SU-DHL-6 (cell line): ENCODE results near the gene LDHAL6A.

Experiments
- H2AFZ ChIP-seq: fragments of 200-600 bp; sonication (generic); 2 replicates; pipeline ENCODE4 v1.6.1; 2014; ENCODE audit warnings: low read depth, mild to moderate bottlenecking, moderate library complexity, mixed read lengths, antibody characterized with exemption, low read length; ENCODE audit not compliant: severe bottlenecking
- H3F3A ChIP-seq: fragments of 200-600 bp; shearing (Covaris generic); 2 replicates; pipeline ENCODE4 v1.6.0; 2016; ENCODE audit warnings: antibody characterized with exemption, mild to moderate bottlenecking; ENCODE audit not compliant: insufficient read depth
- H3K27ac ChIP-seq: fragments of 200-600 bp; sonication (generic); 2 replicates; pipeline ENCODE4 v1.5.1; 2016; ENCODE audit warnings: low read depth, mild to moderate bottlenecking, low read length, moderate library complexity, mixed read lengths
- H3K27me3 ChIP-seq: fragments of 200-600 bp; sonication (generic), shearing (Covaris generic); 2 replicates; pipeline ENCODE4 v1.6.0; 2014; ENCODE audit warnings: mild to moderate bottlenecking, low read length
- H3K36me3 ChIP-seq: fragments of 200-600 bp; sonication (generic); 2 replicates; pipeline ENCODE4 v1.6.1; 2014; ENCODE audit warnings: mild to moderate bottlenecking, low read length, mixed read lengths
- H3K4me2 ChIP-seq: fragments of 300-600, 200-600 bp; shearing (Covaris generic), sonication (generic); 2 replicates; pipeline ENCODE4 v1.6.0; 2014; ENCODE audit warnings: low read length, low read depth, mild to moderate bottlenecking; ENCODE audit not compliant: poor library complexity, severe bottlenecking
- H3K4me3 ChIP-seq: fragments of 200-600 bp; sonication (generic); 2 replicates; pipeline ENCODE4 v1.5.1; 2014; ENCODE audit warnings: antibody characterized with exemption, low read length, mild to moderate bottlenecking, mixed read lengths; ENCODE audit not compliant: insufficient read depth, poor library complexity, severe bottlenecking
- H3K79me2 ChIP-seq: fragments of 200-600 bp; sonication (generic); 2 replicates; pipeline ENCODE4 v1.6.1; 2014; ENCODE audit warnings: mild to moderate bottlenecking, low read length, moderate library complexity; ENCODE audit not compliant: insufficient read depth
- H3K9ac ChIP-seq: fragments of 200-600 bp; sonication (generic); 2 replicates; pipeline ENCODE4 v1.7.0; 2014; ENCODE audit warnings: mild to moderate bottlenecking, low read length
- H3K9me2 ChIP-seq: fragments of 200-600 bp; sonication (generic); replicated peaks from 2 replicates; pipeline ENCODE4 v1.6.1; 2014; ENCODE audit warnings: low read length; ENCODE audit not compliant: insufficient read depth
- H3K9me3 ChIP-seq: fragments of 200-600 bp; sonication (generic); 2 replicates; pipeline ENCODE4 v1.6.1; 2014; ENCODE audit warnings: low read length, mixed read lengths; ENCODE audit not compliant: insufficient read depth
- H4K20me1 ChIP-seq: fragments of 200-600 bp; sonication (generic); 2 replicates; pipeline ENCODE4 v1.6.1; 2014; ENCODE audit warnings: low read depth, mild to moderate bottlenecking, antibody characterized with exemption, low read length, moderate library complexity, mixed read lengths
- EZH2phosphoT487 ChIP-seq: fragments of 200-600 bp; sonication (generic), shearing (Covaris generic); conservative IDR thresholded peaks from 2 replicates; pipeline ENCODE4 v1.6.1; 2018; ENCODE audit warnings: mild to moderate bottlenecking, antibody characterized with exemption, low read length, moderate library complexity, mixed read lengths
- TF ChIP-seq, protein P1 (sequence below): fragments of 200-600 bp; sonication (generic); IDR thresholded peaks from one replicate; pipeline ENCODE4 v1.5.1; 2017; ENCODE audit warnings: antibody characterized with exemption, mild to moderate bottlenecking, low read length, moderate library complexity; ENCODE audit not compliant: insufficient read depth, poor library complexity, severe bottlenecking

The LDHAL6A gene

DNA sequence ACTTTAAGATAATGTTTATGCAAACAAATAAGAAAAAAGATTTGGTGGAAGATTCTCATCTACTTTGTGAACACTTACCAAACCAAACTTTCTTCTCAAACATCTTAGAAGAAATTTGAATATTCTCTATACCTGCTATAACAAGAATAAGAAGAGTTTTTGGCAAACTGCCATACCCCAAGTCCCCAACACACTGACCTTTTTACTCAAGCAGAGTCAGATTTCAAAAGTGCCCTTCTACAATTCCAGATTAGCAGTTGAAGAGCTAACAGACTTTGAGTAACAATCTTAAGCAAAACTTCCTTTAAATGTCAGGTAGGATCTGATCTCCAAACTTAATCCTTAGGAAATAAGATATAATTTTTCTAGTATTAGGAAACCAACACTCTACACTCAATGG is 37.2 kb downstream of the LDHAL6A start:
- Histone ChIP-seq H3K9me3 (no peaks in the 10 kb centered on the region), H3F3A (no peaks in the 10 kb centered on the region), H4K20me1 (no peaks in the 10 kb centered on the region), H3K4me2 (no peak overlapping the region), H3K36me3 (peaks cover 13% of the 10 kb centered on the region), H3K4me3 (no peak overlapping the region), H3K79me2 (no peaks in the 10 kb centered on the region), H3K9ac (no peak overlapping the region), H3K27ac (no peak overlapping the region), H3K9me2 (no peaks in the 10 kb centered on the region), H3K27me3 (no peaks in the 10 kb centered on the region), H2AFZ (no peak overlapping the region)
- no peak for TF ChIP-seq EZH2phosphoT487
- TF ChIP-seq, protein P1, sequence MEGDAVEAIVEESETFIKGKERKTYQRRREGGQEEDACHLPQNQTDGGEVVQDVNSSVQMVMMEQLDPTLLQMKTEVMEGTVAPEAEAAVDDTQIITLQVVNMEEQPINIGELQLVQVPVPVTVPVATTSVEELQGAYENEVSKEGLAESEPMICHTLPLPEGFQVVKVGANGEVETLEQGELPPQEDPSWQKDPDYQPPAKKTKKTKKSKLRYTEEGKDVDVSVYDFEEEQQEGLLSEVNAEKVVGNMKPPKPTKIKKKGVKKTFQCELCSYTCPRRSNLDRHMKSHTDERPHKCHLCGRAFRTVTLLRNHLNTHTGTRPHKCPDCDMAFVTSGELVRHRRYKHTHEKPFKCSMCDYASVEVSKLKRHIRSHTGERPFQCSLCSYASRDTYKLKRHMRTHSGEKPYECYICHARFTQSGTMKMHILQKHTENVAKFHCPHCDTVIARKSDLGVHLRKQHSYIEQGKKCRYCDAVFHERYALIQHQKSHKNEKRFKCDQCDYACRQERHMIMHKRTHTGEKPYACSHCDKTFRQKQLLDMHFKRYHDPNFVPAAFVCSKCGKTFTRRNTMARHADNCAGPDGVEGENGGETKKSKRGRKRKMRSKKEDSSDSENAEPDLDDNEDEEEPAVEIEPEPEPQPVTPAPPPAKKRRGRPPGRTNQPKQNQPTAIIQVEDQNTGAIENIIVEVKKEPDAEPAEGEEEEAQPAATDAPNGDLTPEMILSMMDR = no peak

DNA sequence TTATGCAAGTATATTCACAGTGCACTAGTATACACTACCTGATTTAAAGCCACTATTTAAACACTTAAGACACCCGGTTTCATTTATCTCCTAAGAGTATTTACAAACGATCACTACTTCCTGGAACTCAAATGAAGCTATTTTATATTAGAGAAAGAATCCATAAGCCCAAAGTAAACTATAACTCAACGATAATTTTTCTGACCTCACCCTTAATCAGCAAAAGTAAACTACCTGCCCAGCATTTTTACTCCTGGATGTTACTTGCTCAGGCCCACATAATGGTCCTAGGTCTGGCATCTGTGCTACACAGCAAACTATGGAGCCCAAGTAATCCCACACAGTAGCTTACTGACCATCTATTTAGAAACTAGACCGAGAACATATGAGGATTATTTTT is 37.7 kb downstream of the LDHAL6A start:
- Histone ChIP-seq H3K4me2 (no peak overlapping the region), H3K4me3 (no peak overlapping the region), H3K9me2 (no peaks in the 10 kb centered on the region), H4K20me1 (no peaks in the 10 kb centered on the region), H3K79me2 (no peaks in the 10 kb centered on the region), H3K27me3 (no peaks in the 10 kb centered on the region), H3K9ac (no peak overlapping the region), H3K36me3 (peaks cover 13% of the 10 kb centered on the region), H3K27ac (no peak overlapping the region), H2AFZ (no peak overlapping the region), H3F3A (no peaks in the 10 kb centered on the region), H3K9me3 (no peaks in the 10 kb centered on the region)
- TF ChIP-seq, protein P1 = no peak
- no peak for TF ChIP-seq EZH2phosphoT487

DNA sequence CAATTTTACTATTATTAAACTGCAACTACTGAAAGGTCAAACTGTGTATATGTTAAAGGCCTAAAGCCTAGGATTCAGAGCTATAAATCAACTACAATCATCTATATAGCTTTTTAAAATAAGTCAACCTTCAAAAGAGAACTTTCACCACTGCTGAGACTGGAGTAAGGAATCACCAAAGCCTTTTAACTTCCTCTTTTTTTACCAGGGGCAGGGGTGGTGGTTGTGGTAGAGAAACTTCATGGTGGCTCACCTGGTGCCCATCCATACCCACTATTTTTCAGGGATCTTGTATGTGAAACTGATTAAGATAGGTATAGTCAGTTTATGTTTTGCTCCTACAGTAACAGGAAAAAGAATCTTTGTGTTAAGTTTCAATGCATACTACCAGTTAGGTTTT is 39.6 kb downstream of the LDHAL6A start:
- no peak overlapping the region for H3K27ac ChIP-seq
- H4K20me1 ChIP-seq = no peaks in the 10 kb centered on the region
- no peak overlapping the region for H2AFZ ChIP-seq
- no peaks in the 10 kb centered on the region for H3K79me2 ChIP-seq
- H3K9ac ChIP-seq = no peak overlapping the region
- no peak overlapping the region for H3K4me3 ChIP-seq
- no peaks in the 10 kb centered on the region for H3K9me3 ChIP-seq
- peaks cover 16% of the 10 kb centered on the region for H3K36me3 ChIP-seq
- no peaks in the 10 kb centered on the region for H3K27me3 ChIP-seq
- peaks cover 4% of the 10 kb centered on the region; the same call in 1 of the 2 replicates for H3F3A ChIP-seq
- no peaks in the 10 kb centered on the region for H3K9me2 ChIP-seq
- TF ChIP-seq, protein P1 = no peak
- no peak for TF ChIP-seq EZH2phosphoT487
- no peak overlapping the region for H3K4me2 ChIP-seq
